GM18868 (cell line): ENCODE results near the gene BLOC1S1.
"Not testable (repeated sequence)": the region's sequence is repeated elsewhere in the genome, so short reads cannot be mapped to it uniquely, and the experiment has no call there.

ENCODE experiments used
- ATAC-seq: cut with Tn5 transposase; IDR thresholded peaks from one replicate; pipeline ENCODE4 v1.9.1; 2021; ENCODE audit warnings: mild to moderate bottlenecking, moderate library complexity; ENCODE audit not compliant: unreplicated experiment

BLOC1S1 gene

DNA sequence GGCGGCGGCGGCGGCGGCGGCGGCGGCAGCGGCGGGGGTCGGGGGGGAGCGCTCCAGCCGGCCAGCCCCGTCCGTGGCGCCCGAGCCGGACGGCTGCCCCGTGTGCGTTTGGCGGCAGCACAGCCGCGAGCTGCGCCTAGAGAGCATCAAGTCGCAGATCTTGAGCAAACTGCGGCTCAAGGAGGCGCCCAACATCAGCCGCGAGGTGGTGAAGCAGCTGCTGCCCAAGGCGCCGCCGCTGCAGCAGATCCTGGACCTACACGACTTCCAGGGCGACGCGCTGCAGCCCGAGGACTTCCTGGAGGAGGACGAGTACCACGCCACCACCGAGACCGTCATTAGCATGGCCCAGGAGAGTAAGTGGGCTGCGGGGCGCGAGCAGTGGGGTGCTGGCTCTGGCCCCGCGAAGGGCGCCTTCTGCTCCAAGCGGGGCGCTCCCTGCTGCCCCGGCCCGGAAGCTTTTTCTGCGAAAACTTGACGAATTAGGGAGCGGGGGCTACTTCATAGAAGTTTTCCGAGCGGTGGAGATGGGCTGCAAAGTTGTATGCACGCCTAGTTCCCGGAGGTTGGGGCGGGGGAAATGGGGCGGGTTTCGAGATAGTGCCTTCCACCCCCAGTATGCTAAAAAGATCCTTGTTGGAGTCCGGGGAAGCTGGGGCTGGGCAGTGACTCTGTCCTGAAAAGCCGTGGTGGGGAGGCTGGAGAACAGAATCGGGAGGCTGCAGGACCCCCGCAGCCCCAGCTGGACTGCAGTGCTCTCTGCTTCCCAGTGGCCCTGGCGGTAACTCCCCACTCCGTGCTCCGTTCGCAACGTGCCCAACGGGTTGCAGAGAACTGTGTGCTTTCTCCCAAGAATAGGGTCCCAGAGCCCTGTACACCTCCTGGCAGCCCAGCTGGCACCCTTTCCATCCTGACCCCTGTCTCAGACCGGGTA, 27.8 kb downstream of the BLOC1S1 start:
- peak; percentile 48 for ATAC-seq

DNA sequence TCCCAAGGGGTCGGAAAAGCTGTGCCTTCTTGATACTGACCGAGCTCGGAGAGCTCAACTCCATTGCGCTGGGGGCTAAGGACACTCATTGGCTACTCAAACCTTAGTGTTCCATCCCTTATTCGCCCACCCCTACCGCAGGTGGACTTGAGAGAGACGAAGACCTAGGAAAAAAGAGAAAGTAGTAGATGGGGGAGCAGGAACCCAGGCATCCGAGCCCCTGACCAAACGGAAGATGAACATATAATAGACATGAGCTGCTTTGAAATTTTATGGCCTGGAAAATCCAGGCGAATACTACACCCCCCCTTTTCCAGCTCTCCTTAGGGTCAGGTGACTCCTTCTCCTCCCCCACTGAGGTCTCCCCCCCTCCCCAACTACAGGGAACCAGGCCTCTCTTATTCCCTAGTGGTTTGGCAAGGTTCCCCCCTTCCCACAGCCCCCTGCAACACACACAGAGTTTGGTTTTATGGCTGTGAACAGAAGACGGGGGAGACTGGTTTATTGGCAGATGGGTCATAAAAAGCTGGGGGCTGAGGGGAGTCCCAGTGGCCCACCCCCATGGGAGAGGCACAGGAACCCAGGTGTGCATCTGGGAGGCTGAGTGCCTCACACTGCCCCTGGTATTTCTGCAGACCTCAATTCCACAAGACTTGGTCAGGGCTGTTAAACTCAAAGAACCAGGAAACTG, 28.6 kb downstream of the BLOC1S1 start:
- no peak for ATAC-seq

DNA sequence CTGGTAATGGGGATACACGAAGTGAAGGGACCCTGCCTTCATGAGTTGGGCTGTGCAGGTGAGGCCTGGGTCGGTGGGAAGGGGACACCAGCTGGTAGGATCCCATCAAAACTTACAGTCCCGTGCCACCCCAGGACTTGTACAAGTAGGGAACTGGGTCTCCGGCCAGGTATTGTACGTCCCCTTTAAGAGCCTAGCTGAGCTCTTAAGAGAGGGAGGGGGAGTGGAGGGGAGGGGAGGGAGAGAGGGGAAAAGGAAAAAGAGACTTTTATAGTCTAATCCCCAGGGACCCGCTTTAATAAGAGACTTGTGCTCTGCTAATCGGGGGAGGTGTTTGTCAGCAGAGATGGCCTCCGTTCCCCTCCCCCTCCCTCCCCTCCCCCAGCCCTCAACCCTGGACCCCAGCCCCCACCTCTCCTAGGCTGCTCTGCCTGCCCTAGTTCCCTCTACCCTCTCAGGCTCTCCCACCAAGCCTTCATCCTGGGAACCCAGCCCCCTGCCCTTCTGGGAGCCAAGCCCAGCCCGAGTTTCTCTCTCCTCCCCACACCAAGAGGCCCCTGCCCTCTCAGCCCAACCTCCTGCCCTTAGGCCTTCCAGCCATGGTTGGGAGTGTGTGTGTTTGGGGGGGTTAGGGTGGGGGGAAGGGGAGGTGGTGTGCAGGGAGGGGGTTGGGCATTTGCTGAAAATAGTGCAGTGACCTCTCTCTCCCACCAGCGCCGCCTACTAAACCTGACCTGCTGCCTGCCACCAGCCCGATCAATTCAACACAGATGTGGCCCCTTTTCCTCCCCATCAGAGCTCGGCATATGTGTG, 29.7 kb downstream of the BLOC1S1 start:
- no peak for ATAC-seq

DNA sequence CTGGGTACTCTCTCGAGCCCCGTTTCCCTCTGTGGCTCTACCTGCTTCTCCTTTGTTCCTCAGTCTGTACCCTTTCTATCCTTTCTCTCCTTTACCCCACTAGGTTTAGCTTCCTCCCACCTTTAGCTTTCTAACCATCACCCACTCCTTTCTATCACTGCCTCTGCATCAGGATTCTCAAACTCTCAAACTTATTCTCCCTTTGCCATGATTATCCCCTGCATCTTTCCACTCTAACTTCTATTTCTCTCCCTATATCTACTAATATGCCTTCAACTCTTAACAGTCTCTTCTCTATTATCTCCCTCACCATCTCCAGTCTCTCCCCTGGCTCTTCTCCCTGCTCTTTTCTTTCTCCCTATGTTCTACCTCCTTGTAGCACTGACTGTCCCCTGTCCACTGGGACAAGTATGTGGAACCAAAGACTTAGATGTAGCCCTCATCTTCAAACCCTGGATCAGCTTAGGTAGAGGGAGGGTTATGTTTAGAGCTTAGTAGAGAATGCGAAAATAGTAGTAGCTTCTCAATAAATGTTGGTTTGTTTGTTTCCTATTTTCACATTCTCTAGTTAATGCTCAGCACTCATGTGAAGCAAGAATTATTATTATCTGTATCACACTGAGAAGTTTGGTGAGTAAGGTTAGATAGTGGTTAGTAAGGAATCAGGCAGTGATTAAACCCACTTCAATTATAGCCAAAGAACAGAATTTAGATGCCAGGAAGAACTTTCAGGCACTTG, 30.5 kb downstream of the BLOC1S1 start:
- ATAC-seq = no peak

DNA sequence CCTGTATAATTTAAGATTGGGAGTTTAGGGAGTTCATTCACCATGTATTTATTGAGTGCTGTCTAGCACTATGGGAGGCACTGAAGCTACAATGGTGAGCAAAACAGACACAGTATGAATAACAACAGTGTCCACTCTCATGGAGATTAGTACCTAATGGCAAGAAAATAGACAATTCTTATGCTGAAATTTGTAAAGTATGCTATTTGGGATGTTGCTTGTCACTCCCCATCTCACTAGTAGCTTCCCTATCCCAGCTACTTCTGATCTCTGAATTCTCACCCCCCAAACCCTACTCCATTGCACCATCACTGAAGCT, 31.0 kb downstream of the BLOC1S1 start:
- ATAC-seq = no peak

DNA sequence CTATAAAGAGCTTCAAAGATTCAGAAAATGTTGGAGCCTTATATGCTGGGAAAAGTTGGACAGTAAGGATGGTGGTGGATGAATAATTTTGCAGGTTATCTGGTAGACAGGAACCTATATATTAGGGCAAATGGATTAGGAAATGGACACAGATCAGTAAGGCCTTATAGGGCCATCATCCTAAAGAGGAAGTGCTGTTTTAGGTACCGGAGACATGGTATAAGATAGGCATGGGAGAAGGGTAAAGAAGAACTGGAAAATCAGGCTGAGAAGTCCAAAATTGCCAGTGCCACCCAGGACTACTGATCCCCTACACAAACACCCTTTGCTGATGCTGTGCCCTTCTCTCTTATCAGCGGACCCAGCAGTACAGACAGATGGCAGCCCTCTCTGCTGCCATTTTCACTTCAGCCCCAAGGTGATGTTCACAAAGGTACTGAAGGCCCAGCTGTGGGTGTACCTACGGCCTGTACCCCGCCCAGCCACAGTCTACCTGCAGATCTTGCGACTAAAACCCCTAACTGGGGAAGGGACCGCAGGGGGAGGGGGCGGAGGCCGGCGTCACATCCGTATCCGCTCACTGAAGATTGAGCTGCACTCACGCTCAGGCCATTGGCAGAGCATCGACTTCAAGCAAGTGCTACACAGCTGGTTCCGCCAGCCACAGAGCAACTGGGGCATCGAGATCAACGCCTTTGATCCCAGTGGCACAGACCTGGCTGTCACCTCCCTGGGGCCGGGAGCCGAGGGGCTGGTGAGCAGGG, 32.6 kb downstream of the BLOC1S1 start:
- no peak for ATAC-seq

DNA sequence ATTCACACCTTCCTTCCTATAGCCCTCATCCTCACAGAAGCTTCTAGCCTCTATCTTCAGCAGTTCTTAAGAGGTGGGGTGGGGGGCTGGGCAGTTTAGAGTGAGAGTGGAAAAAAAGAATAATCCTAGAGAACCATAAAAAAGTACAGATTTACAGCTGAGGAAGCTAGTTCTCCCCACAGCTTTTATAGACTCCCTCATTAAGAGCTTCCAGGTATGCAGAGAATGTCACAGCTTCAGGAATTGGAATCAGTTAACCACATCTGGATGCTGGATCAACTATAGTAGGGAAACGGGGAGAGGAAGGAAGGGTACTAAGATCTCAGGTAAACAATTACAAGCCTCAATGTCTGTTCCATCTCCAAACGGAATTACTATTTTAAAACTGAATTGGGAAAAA, 39.4 kb downstream of the BLOC1S1 start:
- ATAC-seq = no peak

DNA sequence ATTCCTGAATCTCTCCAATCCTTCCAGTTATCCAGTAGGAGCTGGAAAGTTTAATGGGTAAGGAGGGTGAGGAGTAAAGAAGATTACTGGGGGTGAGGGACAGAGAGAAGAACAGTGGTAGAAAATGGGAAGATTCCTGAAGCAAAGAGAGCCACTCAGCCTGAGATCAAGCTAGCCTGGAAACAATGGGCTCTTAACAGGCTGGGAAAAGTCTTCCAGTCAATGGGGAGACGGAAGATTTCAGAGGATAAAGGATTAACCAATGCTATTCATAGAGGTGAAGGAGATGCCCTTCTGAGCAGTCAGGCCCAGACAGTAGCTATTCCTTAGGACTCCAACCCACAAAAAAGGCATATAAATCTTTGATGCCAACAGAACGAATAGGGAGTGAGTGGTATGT, 41.9 kb downstream of the BLOC1S1 start:
- no peak for ATAC-seq

DNA sequence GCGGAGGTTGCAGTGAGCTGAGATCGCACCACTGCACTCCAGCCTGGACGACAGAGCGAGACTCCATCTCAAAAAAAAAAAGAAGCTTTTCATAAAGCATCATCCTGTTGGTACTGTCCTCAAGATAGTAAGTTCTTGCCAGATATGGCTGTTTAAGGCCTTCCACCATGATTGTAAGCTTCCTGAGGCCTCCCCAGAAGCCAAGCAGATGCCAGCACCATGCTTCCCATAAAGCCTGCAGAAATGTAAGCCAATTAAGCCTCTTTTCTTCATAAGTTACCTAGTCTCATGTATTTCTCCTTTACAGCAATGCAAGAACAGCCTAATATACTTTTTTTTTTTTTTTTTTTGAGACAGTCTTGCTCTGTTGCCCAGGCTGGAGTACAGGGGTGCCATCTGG, 42.7 kb downstream of the BLOC1S1 start:
- not testable (repeated sequence) for ATAC-seq

DNA sequence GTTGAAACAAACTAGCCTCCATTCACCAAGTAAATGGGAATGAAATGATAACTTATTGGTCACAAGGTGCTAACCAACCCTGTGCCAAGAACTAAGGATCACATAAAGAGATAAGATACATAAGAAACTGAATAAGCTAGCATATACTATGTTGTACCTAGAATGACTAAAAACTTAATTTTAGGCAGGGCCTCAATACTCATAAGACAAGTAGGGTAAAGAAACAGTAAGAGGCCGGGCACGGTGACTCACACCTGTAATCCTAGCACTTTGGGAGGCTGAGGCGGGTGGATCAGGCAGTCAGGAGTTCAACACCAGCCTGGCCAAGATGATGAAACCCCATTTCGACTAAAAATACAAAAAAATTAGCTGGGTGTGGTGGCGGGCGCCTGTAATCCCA, 44.8 kb downstream of the BLOC1S1 start:
- no peak for ATAC-seq

DNA sequence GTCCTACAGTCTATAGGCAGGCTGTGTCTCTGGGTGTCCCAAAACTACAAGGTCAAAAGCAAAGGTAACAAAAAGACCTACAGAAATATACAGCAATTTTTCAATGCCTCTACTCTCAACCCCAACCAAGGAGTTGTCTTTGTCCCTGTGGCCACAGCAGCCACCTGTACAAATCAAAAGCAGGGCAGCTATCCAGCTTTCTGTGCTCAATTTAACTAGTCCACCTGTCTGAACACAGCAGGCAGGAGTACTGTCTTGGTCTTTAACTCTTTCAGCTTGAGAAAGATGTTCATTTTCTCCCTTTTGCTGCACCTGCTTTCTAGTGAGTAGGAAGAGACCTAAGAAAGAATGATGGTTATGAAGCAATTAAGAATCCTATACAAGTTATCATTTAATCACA, 46.8 kb downstream of the BLOC1S1 start:
- ATAC-seq = no peak

DNA sequence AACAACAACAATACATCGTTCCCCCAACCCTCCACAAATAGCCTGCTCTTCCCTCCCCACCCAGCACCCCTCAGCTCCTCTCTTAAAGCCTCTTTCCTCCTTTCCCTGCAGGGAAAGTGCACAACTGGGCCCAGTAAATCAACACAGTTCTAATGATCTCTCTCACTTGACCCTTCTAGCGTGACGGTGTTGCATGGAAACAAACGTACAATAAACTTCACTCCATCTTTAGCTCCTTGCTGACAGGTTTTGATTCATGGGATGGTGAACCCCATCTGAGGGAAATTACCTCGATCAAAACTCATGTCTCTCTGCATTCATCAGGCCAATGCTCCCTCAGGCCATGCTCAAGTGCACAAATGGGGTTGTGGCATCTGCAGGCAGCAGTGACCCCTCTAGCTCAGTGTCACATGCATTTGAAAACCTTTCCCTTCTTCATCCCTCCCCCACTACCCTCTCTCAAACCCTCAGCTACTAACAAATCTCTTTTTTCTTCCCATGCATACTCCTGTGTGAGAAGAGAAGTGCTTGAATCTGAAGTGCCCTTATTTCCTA, 50.0 kb downstream of the BLOC1S1 start:
- no peak for ATAC-seq

DNA sequence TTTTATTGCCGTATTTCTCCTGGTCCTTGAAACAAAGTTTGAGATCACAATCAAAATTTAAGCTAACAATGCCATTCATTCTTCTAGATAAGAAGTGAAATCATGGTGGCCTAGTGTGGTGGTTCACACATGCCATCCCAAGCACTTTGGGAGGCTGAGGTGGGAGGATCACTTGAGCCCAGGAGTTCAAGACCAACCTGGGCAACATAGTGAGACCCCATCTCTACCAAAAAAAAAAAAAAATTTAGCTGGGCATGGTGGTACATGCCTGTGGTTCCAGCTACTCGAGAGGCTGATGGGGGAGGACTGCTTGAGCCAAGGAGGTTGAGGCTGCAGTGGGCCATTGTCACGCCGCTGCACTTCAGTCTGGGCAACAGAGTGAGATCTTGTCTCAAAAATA, 51.3 kb downstream of the BLOC1S1 start:
- ATAC-seq = no peak
